Fibroblast of lung (primary cell): ENCODE results near the gene KCP. TPM values are rescaled to one million over a fixed set of nuclear protein-coding genes. Genes with fewer than 3 reads are reported as not detected.

Experiments used
- DNase-seq, 2 donors: peaks; one replicate each; pipeline versions ENCODE4 v3.0.0 to v3.0.0-alpha.2; 2010; ENCODE audit warnings: low read depth in 2 of 2
- H2AFZ ChIP-seq: 2 replicates; pipeline ENCODE4 v1.5.1; 2012; ENCODE audit warnings: low read length, control low read depth, inconsistent platforms
- H3K27ac ChIP-seq: 2 replicates; pipeline ENCODE4 v1.5.1; 2011; ENCODE audit warnings: low read length, control low read depth; ENCODE audit not compliant: insufficient read depth
- H3K27me3 ChIP-seq: 2 replicates; pipeline ENCODE4 v1.5.1; 2011; ENCODE audit warnings: mild to moderate bottlenecking, low read length; ENCODE audit not compliant: control insufficient read depth, insufficient read depth
- H3K36me3 ChIP-seq: 2 replicates; pipeline ENCODE4 v1.5.1; 2011; ENCODE audit warnings: low read length; ENCODE audit not compliant: control insufficient read depth, insufficient read depth
- H3K4me1 ChIP-seq: 2 replicates; pipeline ENCODE4 v1.5.1; 2011; ENCODE audit warnings: low read length; ENCODE audit not compliant: control insufficient read depth, insufficient read depth; ENCODE audit errors: extremely low read depth
- H3K4me2 ChIP-seq: 2 replicates; pipeline ENCODE4 v1.5.1; 2011; ENCODE audit warnings: low read length, control low read depth; ENCODE audit not compliant: insufficient read depth; ENCODE audit errors: extremely low read depth
- H3K4me3 ChIP-seq, 4 experiments: fragments of 200-600 bp in 1 of 4; sonication (generic) in 1 of 4; replicated peaks in 1 of 4; 2 replicates each; pipeline ENCODE4 v1.5.1; 2011 to 2016; ENCODE audit warnings: low read length in 4 of 4, low read depth in 3 of 4, mild to moderate bottlenecking in 3 of 4, control low read depth in 2 of 4, inconsistent platforms in 1 of 4, mixed read lengths in 1 of 4; ENCODE audit not compliant: insufficient read depth in 1 of 4; ENCODE audit errors: control extremely low read depth in 1 of 4
- H3K79me2 ChIP-seq: 2 replicates; pipeline ENCODE4 v1.5.1; 2012; ENCODE audit warnings: mild to moderate bottlenecking, low read length, inconsistent platforms; ENCODE audit not compliant: control insufficient read depth, insufficient read depth
- H3K9ac ChIP-seq: 2 replicates; pipeline ENCODE4 v1.5.1; 2011; ENCODE audit warnings: mild to moderate bottlenecking, low read length, control low read depth; ENCODE audit not compliant: insufficient read depth
- H3K9me3 ChIP-seq: 2 replicates; pipeline ENCODE4 v1.5.1; 2012; ENCODE audit warnings: low read depth, low read length; ENCODE audit not compliant: control insufficient read depth, insufficient read depth
- H4K20me1 ChIP-seq: 2 replicates; pipeline ENCODE4 v1.5.1; 2011; ENCODE audit warnings: low read length; ENCODE audit not compliant: control insufficient read depth, insufficient read depth; ENCODE audit errors: extremely low read depth
- EZH2 ChIP-seq: IDR thresholded peaks from 2 replicates; pipeline ENCODE4 v1.5.1; 2012; ENCODE audit warnings: low read length, control low read depth, mild to moderate bottlenecking; ENCODE audit errors: missing control alignments
- polyA plus RNA-seq, 2 donors: library from polyadenylated mRNA; depleted of rRNA in 1 of 2; stranded (reverse) in 1 of 2; unstranded in 1 of 2; fragments of >200 nt; gene quantifications; 2 replicates each; pipeline ENCODE4 v1.2.1, GENCODE V29; 2011 to 2012; ENCODE audit warnings: missing spikeins in 1 of 2
- total RNA-seq: library from RNA; depleted of rRNA; stranded (reverse); fragments of >200 nt; gene quantifications from 2 replicates; pipeline ENCODE4 v1.2.1, GENCODE V29; 2014
- TF ChIP-seq, protein P1 (sequence below), 2 donors: IDR thresholded peaks in 1 of 2; conservative IDR thresholded peaks in 1 of 2; 1 replicate in 1 of 2; 2 replicates in 1 of 2; pipeline ENCODE4 v1.5.1; 2011 to 2012; ENCODE audit warnings: low read length in 2 of 2, control low read depth in 1 of 2, inconsistent platforms in 1 of 2, low read depth in 1 of 2, mild to moderate bottlenecking in 1 of 2

The KCP gene
- total and polyA plus RNA-seq, 2 donors (not counting 1 experiment from before 2014, with no cell fraction given), result 0.08 to 0.50 TPM

DNA sequence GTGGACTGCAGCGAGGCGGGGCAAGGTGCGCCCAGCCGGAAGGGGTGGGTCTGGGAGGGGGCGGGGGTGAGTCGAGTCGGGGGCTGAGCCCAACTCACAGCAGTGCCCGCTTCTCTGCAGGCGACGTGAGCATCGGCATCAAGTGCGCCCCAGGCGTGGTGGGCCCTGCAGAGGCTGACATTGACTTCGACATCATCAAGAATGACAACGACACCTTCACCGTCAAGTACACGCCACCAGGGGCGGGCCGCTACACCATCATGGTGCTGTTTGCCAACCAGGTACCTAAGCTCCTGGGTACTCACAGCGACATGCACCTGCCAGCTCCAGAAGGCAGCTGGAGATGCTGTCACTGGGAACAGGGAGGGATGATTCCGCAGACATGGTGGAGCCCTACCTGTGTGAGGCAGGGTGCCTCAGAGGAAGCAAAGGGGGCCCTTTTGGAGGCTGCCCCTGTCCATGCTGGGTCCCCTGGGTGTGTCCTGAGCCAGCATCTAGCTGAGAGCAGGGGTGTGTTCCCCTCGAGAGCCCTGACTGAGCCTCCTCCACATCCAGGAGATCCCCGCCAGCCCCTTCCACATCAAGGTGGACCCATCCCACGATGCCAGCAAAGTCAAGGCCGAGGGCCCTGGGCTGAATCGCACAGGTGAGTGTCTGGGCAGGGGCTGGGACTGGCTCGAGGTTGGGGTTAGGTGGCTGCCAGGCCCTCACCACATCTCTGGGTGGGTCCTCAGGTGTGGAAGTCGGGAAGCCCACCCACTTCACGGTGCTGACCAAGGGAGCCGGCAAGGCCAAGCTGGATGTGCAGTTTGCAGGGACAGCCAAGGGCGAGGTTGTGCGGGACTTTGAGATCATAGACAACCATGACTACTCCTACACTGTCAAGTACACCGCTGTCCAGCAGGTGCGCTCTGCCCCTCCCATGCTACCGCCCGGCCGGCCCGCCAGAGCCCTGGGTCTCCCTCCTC is 67.6 kb downstream of the KCP start:
- no peak for TF ChIP-seq EZH2
- TF ChIP-seq, protein P1, sequence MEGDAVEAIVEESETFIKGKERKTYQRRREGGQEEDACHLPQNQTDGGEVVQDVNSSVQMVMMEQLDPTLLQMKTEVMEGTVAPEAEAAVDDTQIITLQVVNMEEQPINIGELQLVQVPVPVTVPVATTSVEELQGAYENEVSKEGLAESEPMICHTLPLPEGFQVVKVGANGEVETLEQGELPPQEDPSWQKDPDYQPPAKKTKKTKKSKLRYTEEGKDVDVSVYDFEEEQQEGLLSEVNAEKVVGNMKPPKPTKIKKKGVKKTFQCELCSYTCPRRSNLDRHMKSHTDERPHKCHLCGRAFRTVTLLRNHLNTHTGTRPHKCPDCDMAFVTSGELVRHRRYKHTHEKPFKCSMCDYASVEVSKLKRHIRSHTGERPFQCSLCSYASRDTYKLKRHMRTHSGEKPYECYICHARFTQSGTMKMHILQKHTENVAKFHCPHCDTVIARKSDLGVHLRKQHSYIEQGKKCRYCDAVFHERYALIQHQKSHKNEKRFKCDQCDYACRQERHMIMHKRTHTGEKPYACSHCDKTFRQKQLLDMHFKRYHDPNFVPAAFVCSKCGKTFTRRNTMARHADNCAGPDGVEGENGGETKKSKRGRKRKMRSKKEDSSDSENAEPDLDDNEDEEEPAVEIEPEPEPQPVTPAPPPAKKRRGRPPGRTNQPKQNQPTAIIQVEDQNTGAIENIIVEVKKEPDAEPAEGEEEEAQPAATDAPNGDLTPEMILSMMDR (conservative IDR thresholded peaks at IDR 0.05 in 1 of 2, IDR thresholded peaks at IDR 0.05 in 1 of 2; ENCODE audit: low read depth in 1 of 2, low read length in 2 of 2), result no peak
- peaks cover 78% of the 10 kb centered on the region for H3K36me3 ChIP-seq

DNA sequence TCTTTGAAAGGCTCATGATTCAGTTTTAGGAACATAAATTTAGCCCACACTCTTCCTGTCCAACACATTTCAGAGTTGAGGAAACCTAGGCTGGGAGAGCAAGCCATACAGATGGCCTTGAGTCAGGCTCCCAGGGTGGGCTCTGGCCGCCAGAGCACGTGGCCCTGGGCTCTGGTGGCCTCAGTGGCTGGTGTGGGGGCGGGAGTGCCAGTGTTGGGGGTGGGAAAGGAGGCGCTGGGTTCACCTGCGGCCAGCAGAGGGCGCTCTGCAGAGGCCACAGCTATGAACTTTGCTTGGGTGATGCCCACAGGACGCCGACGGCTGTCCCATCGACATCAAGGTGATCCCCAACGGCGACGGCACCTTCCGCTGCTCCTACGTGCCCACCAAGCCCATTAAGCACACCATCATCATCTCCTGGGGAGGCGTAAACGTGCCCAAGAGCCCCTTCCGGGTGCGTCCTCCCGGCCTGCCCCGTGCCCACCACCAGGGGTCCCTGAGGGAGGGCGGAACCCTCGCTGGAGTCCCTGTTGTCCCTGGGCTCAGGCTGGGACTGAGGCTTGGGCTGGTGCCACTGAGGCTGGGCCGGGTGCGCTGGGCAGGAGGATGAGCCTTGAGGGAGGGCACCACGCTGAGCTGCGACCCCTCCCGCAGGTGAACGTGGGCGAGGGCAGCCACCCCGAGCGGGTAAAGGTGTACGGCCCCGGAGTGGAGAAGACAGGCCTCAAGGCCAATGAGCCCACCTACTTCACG is 68.4 kb downstream of the KCP start:
- no peak for TF ChIP-seq EZH2
- TF ChIP-seq, protein P1 (conservative IDR thresholded peaks at IDR 0.05 in 1 of 2, IDR thresholded peaks at IDR 0.05 in 1 of 2; ENCODE audit: low read depth in 1 of 2, low read length in 2 of 2), result peak; percentile 39 to 72
- no peak overlapping the region for H3K4me2 ChIP-seq
- H3K79me2 ChIP-seq, result peaks cover 5% of the 10 kb centered on the region
- H3K9me3 ChIP-seq, result no peaks in the 10 kb centered on the region
- no peaks in the 10 kb centered on the region for H3K4me1 ChIP-seq
- DNase-seq, result peak in 1 of 2 donors; percentile 58
- no peak overlapping the region for H3K4me3 ChIP-seq
- peaks cover 80% of the 10 kb centered on the region for H3K36me3 ChIP-seq
- no peak overlapping the region for H3K27ac ChIP-seq
- no peak overlapping the region for H3K9ac ChIP-seq
- H2AFZ ChIP-seq, result no peak overlapping the region
- H4K20me1 ChIP-seq, result no peaks in the 10 kb centered on the region
- H3K27me3 ChIP-seq, result no peaks in the 10 kb centered on the region

More for the DNA sequence above, 67.6 kb downstream of the KCP start:
- Histone ChIP-seq H3K9me3 (no peaks in the 10 kb centered on the region), H3K79me2 (peaks cover 5% of the 10 kb centered on the region), H3K27ac (no peak overlapping the region), H3K4me3 (no peak overlapping the region), H3K4me1 (no peaks in the 10 kb centered on the region), H3K9ac (no peak overlapping the region), H3K27me3 (no peaks in the 10 kb centered on the region), H2AFZ (no peak overlapping the region), H4K20me1 (no peaks in the 10 kb centered on the region), H3K4me2 (no peak overlapping the region)
- DNase-seq, result no peak

DNA sequence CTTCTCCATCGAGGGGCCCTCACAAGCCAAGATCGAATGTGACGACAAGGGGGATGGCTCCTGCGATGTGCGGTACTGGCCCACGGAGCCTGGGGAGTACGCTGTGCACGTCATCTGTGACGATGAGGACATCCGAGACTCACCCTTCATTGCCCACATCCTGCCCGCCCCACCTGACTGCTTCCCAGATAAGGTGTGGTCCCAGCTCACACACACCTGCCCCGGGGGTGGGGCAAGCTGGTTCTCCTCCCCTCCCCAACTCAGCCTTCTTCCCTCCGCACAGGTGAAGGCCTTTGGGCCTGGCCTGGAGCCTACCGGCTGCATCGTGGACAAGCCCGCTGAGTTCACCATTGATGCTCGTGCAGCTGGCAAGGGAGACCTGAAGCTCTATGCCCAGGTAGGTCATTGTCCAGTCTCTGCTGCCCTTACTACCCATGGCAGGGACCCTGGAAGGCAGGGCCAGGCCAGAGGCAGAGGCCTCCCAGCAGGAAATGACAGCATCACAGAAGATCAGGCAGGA is 69.3 kb downstream of the KCP start:
- Histone ChIP-seq H4K20me1 (no peaks in the 10 kb centered on the region), H3K36me3 (peaks cover 82% of the 10 kb centered on the region)

More for the DNA sequence above, 69.3 kb downstream of the KCP start:
- no peaks in the 10 kb centered on the region for H3K4me1 ChIP-seq
- DNase-seq, result no peak
- H3K4me3 ChIP-seq, result no peak overlapping the region
- H3K27me3 ChIP-seq, result no peaks in the 10 kb centered on the region
- no peak overlapping the region for H3K4me2 ChIP-seq
- H2AFZ ChIP-seq, result no peak overlapping the region
- no peaks in the 10 kb centered on the region for H3K9me3 ChIP-seq
- H3K9ac ChIP-seq, result no peak overlapping the region
- no peak overlapping the region for H3K27ac ChIP-seq
- H3K79me2 ChIP-seq, result peaks cover 11% of the 10 kb centered on the region
- TF ChIP-seq EZH2, result no peak
- TF ChIP-seq, protein P1 (conservative IDR thresholded peaks at IDR 0.05 in 1 of 2, IDR thresholded peaks at IDR 0.05 in 1 of 2; ENCODE audit: low read depth in 1 of 2, low read length in 2 of 2), result no peak
